GM12892 (cell line): ENCODE measurements around the gene PLA2G2D.

Experiments
- POLR2A ChIP-seq: IDR thresholded peaks from 2 replicates; pipeline ENCODE4 v1.6.1; 2011; ENCODE audit warnings: low read depth, low read length, control low read depth
- POLR2AphosphoS5 ChIP-seq: IDR thresholded peaks from 2 replicates; pipeline ENCODE4 v1.6.1; 2011; ENCODE audit warnings: low read depth, low read length, control low read depth
- TAF1 ChIP-seq: IDR thresholded peaks from 2 replicates; pipeline ENCODE4 v1.6.1; 2011; ENCODE audit warnings: low read depth, mild to moderate bottlenecking, control low read depth, low read length, borderline replicate concordance

GRCh38 chr1:20073256-20073655 lies 46.1 kb downstream of the PLA2G2D start:
- TF ChIP-seq POLR2A (no peak), TAF1 (no peak), POLR2AphosphoS5 (no peak)
